Mesenchymal stem cell (in vitro differentiated cells and primary cell): ENCODE measurements around the gene ATP12A.

Source experiments
- DNase-seq: peaks from one replicate; pipeline ENCODE4 v3.0.0-alpha.2; 2013
- H2AFZ ChIP-seq: one replicate; pipeline ENCODE4 v1.6.1; 2013; ENCODE audit warnings: low read depth, mild to moderate bottlenecking, control low read depth, inconsistent platforms, low read length, moderate library complexity
- H2AK5ac ChIP-seq: 2 replicates; pipeline ENCODE4 v1.6.1; 2013; ENCODE audit warnings: low read length, moderate library complexity, mild to moderate bottlenecking, inconsistent platforms; ENCODE audit not compliant: severe bottlenecking
- H2BK120ac ChIP-seq: one replicate; pipeline ENCODE4 v1.6.1; 2013; ENCODE audit warnings: low read depth, mild to moderate bottlenecking, inconsistent platforms, low read length, moderate library complexity
- H2BK12ac ChIP-seq, 2 experiments: one replicate each; pipeline ENCODE4 v1.6.1; 2013; ENCODE audit warnings: inconsistent platforms in 2 of 2, low read length in 2 of 2, mild to moderate bottlenecking in 2 of 2, moderate library complexity in 2 of 2, control low read depth in 1 of 2
- H2BK15ac ChIP-seq: one replicate; pipeline ENCODE4 v1.6.1; 2013; ENCODE audit warnings: mild to moderate bottlenecking, low read depth, inconsistent platforms; ENCODE audit not compliant: poor library complexity, severe bottlenecking
- H2BK5ac ChIP-seq: 2 replicates; pipeline ENCODE4 v1.6.1; 2013; ENCODE audit warnings: low read depth, mild to moderate bottlenecking, low read length, control low read depth, inconsistent platforms; ENCODE audit not compliant: poor library complexity, severe bottlenecking
- H3K14ac ChIP-seq, 2 experiments: one replicate each; pipeline ENCODE4 v1.6.1; 2013; ENCODE audit warnings: inconsistent platforms in 2 of 2, low read length in 2 of 2, control low read depth in 1 of 2, mild to moderate bottlenecking in 1 of 2, moderate library complexity in 1 of 2
- H3K18ac ChIP-seq, 2 experiments: one replicate each; pipeline ENCODE4 v1.6.1; 2013; ENCODE audit warnings: inconsistent platforms in 2 of 2, low read length in 2 of 2, control low read depth in 1 of 2, low read depth in 1 of 2, mild to moderate bottlenecking in 1 of 2
- H3K23ac ChIP-seq, 2 experiments: one replicate each; pipeline ENCODE4 v1.6.1; 2013; ENCODE audit warnings: inconsistent platforms in 2 of 2, low read length in 2 of 2, mild to moderate bottlenecking in 2 of 2, moderate library complexity in 2 of 2, control low read depth in 1 of 2
- H3K27ac ChIP-seq: 2 replicates; pipeline ENCODE4 v1.5.1; 2013; ENCODE audit warnings: mild to moderate bottlenecking, moderate library complexity, low read length, control low read depth, inconsistent platforms; ENCODE audit not compliant: poor library complexity, severe bottlenecking
- H3K27me3 ChIP-seq, 2 experiments: 2 replicates each; pipeline versions ENCODE4 v1.6.1 to v1.7.0; 2013; ENCODE audit warnings: low read length in 2 of 2, mild to moderate bottlenecking in 2 of 2, moderate library complexity in 2 of 2, control low read depth in 1 of 2, inconsistent platforms in 1 of 2; ENCODE audit not compliant: control insufficient read depth in 1 of 2, insufficient read depth in 1 of 2
- H3K36me3 ChIP-seq, 2 experiments: 2 replicates each; pipeline versions ENCODE4 v1.6.1 to v1.7.0; 2013; ENCODE audit warnings: low read length in 2 of 2, control low read depth in 1 of 2, inconsistent platforms in 1 of 2, low read depth in 1 of 2, mild to moderate bottlenecking in 1 of 2; ENCODE audit not compliant: insufficient read depth in 2 of 2, control insufficient read depth in 1 of 2
- H3K4ac ChIP-seq, 2 experiments: one replicate each; pipeline ENCODE4 v1.6.1; 2013; ENCODE audit warnings: inconsistent platforms in 2 of 2, low read length in 2 of 2, mild to moderate bottlenecking in 2 of 2, moderate library complexity in 2 of 2, control low read depth in 1 of 2, low read depth in 1 of 2
- H3K4me1 ChIP-seq: 2 replicates; pipeline ENCODE4 v1.6.1; 2013; ENCODE audit warnings: low read depth, low read length, control low read depth; ENCODE audit not compliant: control insufficient read depth, insufficient read depth
- H3K4me2 ChIP-seq: 2 replicates; pipeline ENCODE4 v1.6.1; 2013; ENCODE audit warnings: low read length, mild to moderate bottlenecking, inconsistent platforms; ENCODE audit not compliant: poor library complexity, severe bottlenecking
- H3K4me3 ChIP-seq, 2 experiments: 2 replicates each; pipeline versions ENCODE4 v1.5.1 to v1.7.0; 2013; ENCODE audit warnings: low read length in 2 of 2, mild to moderate bottlenecking in 2 of 2, control low read depth in 1 of 2, low read depth in 1 of 2; ENCODE audit not compliant: insufficient read depth in 1 of 2
- H3K79me1 ChIP-seq: replicated peaks from 2 replicates; pipeline ENCODE4 v1.6.1; 2013; ENCODE audit warnings: mild to moderate bottlenecking, control low read depth, low read length, inconsistent platforms; ENCODE audit not compliant: poor library complexity, severe bottlenecking
- H3K9ac ChIP-seq: 2 replicates; pipeline ENCODE4 v1.7.0; 2013; ENCODE audit warnings: mild to moderate bottlenecking, low read length, moderate library complexity
- H3K9me3 ChIP-seq: 2 replicates; pipeline ENCODE4 v1.7.0; 2013; ENCODE audit warnings: mild to moderate bottlenecking, low read length; ENCODE audit not compliant: control insufficient read depth
- H4K8ac ChIP-seq: one replicate; pipeline ENCODE4 v1.6.1; 2013; ENCODE audit warnings: inconsistent platforms, mild to moderate bottlenecking, low read length, moderate library complexity
- H4K91ac ChIP-seq: one replicate; pipeline ENCODE4 v1.6.1; 2013; ENCODE audit warnings: mild to moderate bottlenecking, low read length, inconsistent platforms
- WGBS: methylation state at CpG from one replicate; pipeline ENCODE4 v1.1.7; 2013; ENCODE audit warnings: mixed read lengths; 5-methylcytosine and 5-hydroxymethylcytosine counted together

The ATP12A gene

GRCh38 chr13:24688111-24688510, 7.9 kb downstream of the ATP12A start:
- H3K18ac ChIP-seq, result no peak overlapping the region
- H3K4me3 ChIP-seq, result no peak overlapping the region
- peaks cover 9% of the 10 kb centered on the region for H3K4me1 ChIP-seq
- H3K23ac ChIP-seq, result no peak overlapping the region
- no peak overlapping the region for H2BK120ac ChIP-seq
- no peak for DNase-seq
- 66% methylated on average over 7 of the region's 10 CpGs for WGBS
- H3K9me3 ChIP-seq, result no peaks in the 10 kb centered on the region
- no peak overlapping the region for H4K8ac ChIP-seq
- no peak overlapping the region for H2AK5ac ChIP-seq
- no peak overlapping the region for H3K27ac ChIP-seq
- no peak overlapping the region for H2BK15ac ChIP-seq
- H3K14ac ChIP-seq, result no peak overlapping the region
- no peak overlapping the region for H2BK5ac ChIP-seq
- H3K4me2 ChIP-seq, result no peak overlapping the region
- H3K27me3 ChIP-seq, result peaks cover 37 to 60% of the 10 kb centered on the region in 2 experiments
- H3K36me3 ChIP-seq, result no peaks in the 10 kb centered on the region
- H2BK12ac ChIP-seq, result no peak overlapping the region
- H3K9ac ChIP-seq, result no peak overlapping the region
- no peaks in the 10 kb centered on the region for H3K79me1 ChIP-seq
- H3K4ac ChIP-seq, result no peak overlapping the region
- H4K91ac ChIP-seq, result no peak overlapping the region
- H2AFZ ChIP-seq, result no peak overlapping the region

DNA sequence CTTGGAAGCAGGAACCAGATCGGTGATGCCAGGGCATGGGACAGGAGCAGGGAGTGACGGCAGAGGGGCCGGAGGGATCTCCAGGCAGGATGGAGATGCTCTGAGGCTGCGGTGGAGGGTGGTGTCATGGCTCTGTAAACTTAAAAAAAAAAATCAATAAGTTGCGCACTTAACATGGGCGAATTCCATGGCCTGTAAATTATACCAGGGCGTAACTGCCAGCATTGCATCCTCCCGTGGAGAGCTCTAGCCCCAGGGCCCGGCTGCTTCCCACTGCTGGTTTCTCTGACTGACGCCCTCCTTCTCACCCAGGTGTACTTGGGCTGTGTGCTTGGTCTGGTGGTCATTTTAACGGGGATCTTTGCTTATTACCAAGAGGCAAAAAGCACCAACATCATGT, 8.7 kb downstream of the ATP12A start:
- WGBS, result 83% methylated on average over 11 of the region's 11 CpGs
- H3K4me1 ChIP-seq, result peaks cover 9% of the 10 kb centered on the region
- no peak overlapping the region for H3K4me2 ChIP-seq
- no peaks in the 10 kb centered on the region for H3K9me3 ChIP-seq
- H2BK15ac ChIP-seq, result no peak overlapping the region
- no peak overlapping the region for H3K4ac ChIP-seq
- no peak overlapping the region for H2BK12ac ChIP-seq
- no peak overlapping the region for H4K91ac ChIP-seq
- H2AFZ ChIP-seq, result no peak overlapping the region
- H2BK120ac ChIP-seq, result no peak overlapping the region
- DNase-seq, result no peak
- H3K4me3 ChIP-seq, result no peak overlapping the region
- H3K27me3 ChIP-seq, result peaks cover 37 to 60% of the 10 kb centered on the region in 2 experiments
- H3K14ac ChIP-seq, result no peak overlapping the region
- no peak overlapping the region for H2AK5ac ChIP-seq
- H3K36me3 ChIP-seq, result no peaks in the 10 kb centered on the region
- H3K79me1 ChIP-seq, result no peaks in the 10 kb centered on the region
- H3K27ac ChIP-seq, result no peak overlapping the region
- no peak overlapping the region for H3K23ac ChIP-seq
- no peak overlapping the region for H2BK5ac ChIP-seq
- no peak overlapping the region for H4K8ac ChIP-seq
- no peak overlapping the region for H3K18ac ChIP-seq
- no peak overlapping the region for H3K9ac ChIP-seq

DNA sequence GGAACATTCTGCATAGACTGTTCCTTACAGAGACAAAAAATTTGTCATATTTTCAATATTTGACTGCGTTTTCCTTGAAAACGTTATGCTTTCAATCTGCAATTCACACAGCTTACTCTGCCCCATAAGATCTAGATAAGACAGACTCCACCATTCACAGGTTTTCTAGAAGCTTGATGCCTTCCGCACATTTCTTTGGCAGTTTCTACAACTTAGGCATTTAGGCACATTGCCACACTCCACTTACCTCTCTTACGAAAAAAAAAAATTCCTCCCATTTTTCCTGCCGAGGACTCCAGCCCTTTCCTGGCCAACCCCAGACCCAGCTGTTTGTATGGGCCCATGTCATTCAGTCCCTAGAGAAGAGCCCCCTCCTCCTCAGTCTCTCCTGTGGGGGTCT, 11.2 kb downstream of the ATP12A start:
- no peaks in the 10 kb centered on the region for H3K36me3 ChIP-seq
- H2BK120ac ChIP-seq, result no peak overlapping the region
- no peak overlapping the region for H3K9ac ChIP-seq
- no peak overlapping the region for H3K27ac ChIP-seq
- no peak overlapping the region for H2BK5ac ChIP-seq
- no peak overlapping the region for H2AK5ac ChIP-seq
- no peak overlapping the region for H2BK12ac ChIP-seq
- H3K27me3 ChIP-seq, result peaks cover 33 to 52% of the 10 kb centered on the region in 2 experiments
- H3K79me1 ChIP-seq, result no peaks in the 10 kb centered on the region
- H3K4me1 ChIP-seq, result peaks cover 4% of the 10 kb centered on the region
- H3K23ac ChIP-seq, result no peak overlapping the region
- WGBS, result 94% methylated on average over 4 of the region's 5 CpGs
- no peak overlapping the region for H2BK15ac ChIP-seq
- H2AFZ ChIP-seq, result no peak overlapping the region
- no peak overlapping the region for H3K4ac ChIP-seq
- no peaks in the 10 kb centered on the region for H3K9me3 ChIP-seq
- no peak overlapping the region for H3K4me2 ChIP-seq
- no peak overlapping the region for H4K91ac ChIP-seq
- no peak overlapping the region for H3K18ac ChIP-seq
- no peak for DNase-seq
- H3K4me3 ChIP-seq, result no peak overlapping the region
- no peak overlapping the region for H3K14ac ChIP-seq
- no peak overlapping the region for H4K8ac ChIP-seq

- H2BK120ac ChIP-seq, result no peak overlapping the region
- no peak overlapping the region for H3K9ac ChIP-seq
- H3K36me3 ChIP-seq, result no peaks in the 10 kb centered on the region
- H3K27ac ChIP-seq, result no peak overlapping the region
- no peaks in the 10 kb centered on the region for H3K79me1 ChIP-seq
- DNase-seq, result peak; percentile 66
- H4K91ac ChIP-seq, result no peak overlapping the region
- no peak overlapping the region for H3K4me2 ChIP-seq
- WGBS, result 50% methylated on average over 4 of the region's 4 CpGs
- no peak overlapping the region for H2AFZ ChIP-seq
- H3K4me1 ChIP-seq, result peaks cover 4% of the 10 kb centered on the region
- no peak overlapping the region for H3K18ac ChIP-seq
- no peak overlapping the region for H3K4ac ChIP-seq
- peaks cover 28 to 44% of the 10 kb centered on the region in 2 experiments for H3K27me3 ChIP-seq
- no peak overlapping the region for H2BK5ac ChIP-seq
- no peak overlapping the region for H2BK15ac ChIP-seq
- H2AK5ac ChIP-seq, result no peak overlapping the region
- no peak overlapping the region for H3K23ac ChIP-seq
- H3K4me3 ChIP-seq, result no peak overlapping the region
- H3K14ac ChIP-seq, result no peak overlapping the region
- H3K9me3 ChIP-seq, result no peaks in the 10 kb centered on the region
- no peak overlapping the region for H4K8ac ChIP-seq
- no peak overlapping the region for H2BK12ac ChIP-seq
These were observed 12.4 kb downstream of the ATP12A start for GRCh38 chr13:24692561-24692960.
